Activated CD8-positive, alpha-beta memory T cell treated with anti-CD3 and anti-CD28 coated beads, Interleukin-2, amount 10 ng/mL, durations not matched to agents 7 days and 5 days (primary cell): ENCODE data around the gene RMP24.
"Not testable (repeated sequence)": the region's sequence is repeated elsewhere in the genome, so short reads cannot be mapped to it uniquely, and the experiment has no call there.

Experiments used
- ATAC-seq: fragments of 150-1000 bp; cut with Tn5 transposase; one replicate; pipeline ENCODE4 v1.10.0; 2021; ENCODE audit warnings: moderate library complexity
- CTCF ChIA-PET: fragments of 350-600 bp; sonication (Branson Sonifier 250); formaldehyde crosslinking; loops from one replicate; lab custom pipeline; 2021; ENCODE audit warnings: antibody characterized with exemption; lab: Charles Lee
- DNase-seq: peaks from one replicate; pipeline ENCODE4 v3.0.0-alpha.2; 2020
- H3K27ac Mint-ChIP-seq: one replicate; pipeline ENCODE4 v1.8.0; 2021; ENCODE audit warnings: mild to moderate bottlenecking, mixed read lengths
- H3K27me3 Mint-ChIP-seq: one replicate; pipeline ENCODE4 v1.8.0; 2021; ENCODE audit warnings: mixed read lengths
- H3K36me3 Mint-ChIP-seq: one replicate; pipeline ENCODE4 v1.8.0; 2021; ENCODE audit warnings: mild to moderate bottlenecking, mixed read lengths
- H3K4me1 Mint-ChIP-seq: one replicate; pipeline ENCODE4 v1.8.0; 2021; ENCODE audit warnings: mixed read lengths
- H3K4me3 Mint-ChIP-seq: one replicate; pipeline ENCODE4 v1.8.0; 2021; ENCODE audit warnings: mild to moderate bottlenecking, moderate library complexity, mixed read lengths
- H3K9me3 Mint-ChIP-seq: one replicate; pipeline ENCODE4 v1.8.0; 2022; ENCODE audit warnings: low read depth, mixed read lengths

RMP24 gene

DNA sequence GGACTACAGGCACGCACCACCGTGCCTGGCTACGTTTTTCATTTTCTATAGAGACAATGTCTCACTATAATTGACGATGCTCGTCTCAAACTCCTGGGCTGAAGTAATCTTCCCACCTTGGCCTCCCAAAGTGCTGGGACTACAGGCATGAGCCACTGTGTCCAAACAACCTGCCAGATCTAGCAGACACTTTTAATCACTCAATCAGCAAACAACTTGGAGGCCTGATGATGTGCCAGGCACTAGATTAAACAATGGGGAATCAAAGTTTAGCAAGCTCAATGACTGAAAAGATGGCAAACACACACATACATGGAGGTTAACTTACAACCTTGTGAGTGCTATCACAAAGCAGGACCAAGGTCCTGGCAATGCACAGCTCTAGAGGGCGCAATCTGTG is 29.8 kb upstream of the RMP24 start:
- no peak for ATAC-seq
- Mint-ChIP-seq H3K9me3 (no peaks in the 10 kb centered on the region), H3K27ac (no peak overlapping the region), H3K4me1 (no peaks in the 10 kb centered on the region), H3K36me3 (no peaks in the 10 kb centered on the region), H3K4me3 (no peak overlapping the region), H3K27me3 (peaks cover 2% of the 10 kb centered on the region)
- CTCF ChIA-PET: interaction anchor here (0.6 to 0.7 kb wide), 2 partner anchors 8 to 121 kb away, joined by 3 read pairs; no protein-coding TSS in a partner anchor
- no peak for DNase-seq

DNA sequence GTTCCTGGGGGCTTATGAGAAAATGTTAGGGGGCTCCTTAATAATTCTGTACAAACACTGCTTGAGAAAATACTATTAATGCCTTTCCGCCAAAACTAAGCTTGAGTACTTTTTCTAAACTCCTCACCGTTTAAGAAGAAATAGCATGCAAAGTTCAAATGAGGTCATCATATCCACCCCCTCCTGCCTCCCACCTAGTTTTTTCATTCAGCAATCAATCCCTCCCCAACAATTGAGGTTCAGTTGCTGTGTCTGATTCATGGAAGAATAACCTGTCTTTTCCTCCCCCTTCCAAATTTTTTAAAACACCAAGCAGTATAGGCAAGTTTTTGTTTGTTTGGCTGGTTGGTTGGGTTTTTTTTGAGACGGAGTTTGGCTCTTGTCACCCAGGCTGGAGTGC is 24.4 kb upstream of the RMP24 start:
- Mint-ChIP-seq H3K4me3 (no peak overlapping the region), H3K9me3 (no peaks in the 10 kb centered on the region), H3K27ac (no peak overlapping the region), H3K36me3 (no peaks in the 10 kb centered on the region), H3K27me3 (peaks cover 18% of the 10 kb centered on the region), H3K4me1 (peaks cover 3% of the 10 kb centered on the region)
- CTCF ChIA-PET: interaction anchor here (1.2 to 1.4 kb wide), 2 partner anchors 117 to 191 kb away, joined by 3 to 6 read pairs; no protein-coding TSS in a partner anchor
- ATAC-seq (no peak), DNase-seq (no peak)

DNA sequence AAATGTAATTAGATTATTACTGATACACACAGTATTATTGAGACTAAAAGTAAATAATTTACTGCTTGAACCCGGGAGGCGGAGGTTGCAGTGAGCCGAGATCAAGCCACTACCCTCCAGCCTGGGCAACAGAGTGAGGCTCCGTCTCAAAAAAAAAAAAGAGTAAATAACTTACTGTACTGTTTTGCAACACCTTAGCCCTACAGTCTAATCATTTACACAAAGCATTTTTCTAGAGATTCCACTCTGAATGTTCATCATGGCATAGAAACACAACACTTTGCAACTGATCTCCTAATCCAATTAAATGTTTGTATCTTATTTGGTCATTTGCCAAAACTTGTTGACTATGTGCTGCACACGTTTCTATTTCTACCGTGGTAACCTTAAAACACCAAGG is 23.4 kb upstream of the RMP24 start:
- DNase-seq: no peak
- H3K36me3 Mint-ChIP-seq: no peaks in the 10 kb centered on the region
- H3K27ac Mint-ChIP-seq: no peak overlapping the region
- peaks cover 3% of the 10 kb centered on the region for H3K4me1 Mint-ChIP-seq
- H3K27me3 Mint-ChIP-seq: peaks cover 19% of the 10 kb centered on the region
- CTCF ChIA-PET: interaction anchor here (1.0 to 2.5 kb wide), 2 partner anchors 19 to 23 kb away, joined by 3 to 6 read pairs; partner anchors contain the start of gene RMP24
- H3K9me3 Mint-ChIP-seq: no peaks in the 10 kb centered on the region
- no peak overlapping the region for H3K4me3 Mint-ChIP-seq
- no peak for ATAC-seq

DNA sequence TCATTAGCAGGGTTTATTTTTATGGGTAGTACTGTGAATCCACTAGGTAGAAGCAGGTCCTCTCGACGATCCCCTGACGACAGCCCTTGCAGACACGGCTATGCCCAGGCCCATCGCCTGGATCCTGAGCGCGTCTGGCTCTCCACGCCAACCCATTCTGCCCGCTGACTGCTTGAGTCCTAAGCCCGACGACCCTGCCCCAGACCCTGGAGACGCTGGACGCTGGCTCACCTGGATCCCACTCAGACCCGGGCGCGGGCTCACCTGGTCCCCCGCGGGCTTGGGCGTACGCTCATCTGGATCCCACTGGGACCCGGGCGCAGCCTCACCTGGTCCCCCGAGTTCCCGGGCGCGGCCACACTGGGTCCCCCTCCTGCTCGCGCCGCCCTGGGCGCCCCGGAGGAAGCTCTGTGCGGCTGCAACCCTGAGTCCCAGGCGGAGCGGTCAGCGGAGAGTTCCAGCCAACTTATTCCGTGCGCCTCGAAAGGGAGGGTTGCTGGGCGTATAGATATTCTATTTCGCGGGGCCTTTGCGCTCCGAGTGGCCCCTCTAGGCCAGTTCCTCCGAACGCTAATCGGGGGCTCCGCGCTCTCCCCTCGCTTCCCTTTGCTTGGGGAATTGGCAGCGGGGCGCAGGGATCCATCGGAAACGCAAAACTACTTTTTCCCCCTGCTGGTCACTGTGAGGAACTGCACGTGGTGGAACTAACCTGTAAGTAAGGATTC is 22.4 kb upstream of the RMP24 start:
- no peak overlapping the region for H3K27ac Mint-ChIP-seq

DNA sequence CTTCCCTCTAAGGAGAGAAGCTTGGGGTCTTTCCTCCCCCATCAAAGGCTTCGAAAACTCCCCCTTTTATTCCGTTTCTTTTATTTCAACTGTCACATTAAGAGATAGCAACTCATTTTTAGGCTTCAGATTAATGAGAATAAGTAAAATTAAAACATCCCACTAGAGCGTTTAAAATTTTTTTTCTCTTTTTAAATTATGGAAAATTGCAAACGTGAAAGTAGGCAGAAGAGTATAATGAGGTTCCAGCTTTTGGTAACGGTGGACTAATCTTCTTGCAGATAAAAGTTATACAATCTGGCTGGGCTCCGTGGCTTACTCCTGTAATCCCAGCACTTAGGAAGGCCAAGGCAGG is 21.9 kb upstream of the RMP24 start:
- CTCF ChIA-PET: interaction anchor here (0.6 to 2.5 kb wide), 14 partner anchors 8 to 564 kb away, joined by 3 to 13 read pairs (median 3); partner anchors contain the start of gene RMP24
- ATAC-seq: no peak
- no peak for DNase-seq
- no peak overlapping the region for H3K27ac Mint-ChIP-seq
- H3K4me3 Mint-ChIP-seq: peak overlapping the region; percentile 65
- H3K27me3 Mint-ChIP-seq: peaks cover 20% of the 10 kb centered on the region
- no peaks in the 10 kb centered on the region for H3K9me3 Mint-ChIP-seq
- peaks cover 3% of the 10 kb centered on the region for H3K4me1 Mint-ChIP-seq
- no peaks in the 10 kb centered on the region for H3K36me3 Mint-ChIP-seq

More for the DNA sequence above, 22.4 kb upstream of the RMP24 start:
- DNase-seq (peak; percentile 52), ATAC-seq (peak; percentile 76)
- H3K36me3 Mint-ChIP-seq: no peaks in the 10 kb centered on the region
- H3K27me3 Mint-ChIP-seq: peaks cover 19% of the 10 kb centered on the region
- H3K4me1 Mint-ChIP-seq: peaks cover 3% of the 10 kb centered on the region
- H3K9me3 Mint-ChIP-seq: no peaks in the 10 kb centered on the region
- peak overlapping the region; percentile 65 for H3K4me3 Mint-ChIP-seq
- CTCF ChIA-PET: interaction anchor here (0.6 to 2.5 kb wide), 15 partner anchors 8 to 564 kb away, joined by 3 to 13 read pairs (median 3); partner anchors contain the start of gene RMP24

DNA sequence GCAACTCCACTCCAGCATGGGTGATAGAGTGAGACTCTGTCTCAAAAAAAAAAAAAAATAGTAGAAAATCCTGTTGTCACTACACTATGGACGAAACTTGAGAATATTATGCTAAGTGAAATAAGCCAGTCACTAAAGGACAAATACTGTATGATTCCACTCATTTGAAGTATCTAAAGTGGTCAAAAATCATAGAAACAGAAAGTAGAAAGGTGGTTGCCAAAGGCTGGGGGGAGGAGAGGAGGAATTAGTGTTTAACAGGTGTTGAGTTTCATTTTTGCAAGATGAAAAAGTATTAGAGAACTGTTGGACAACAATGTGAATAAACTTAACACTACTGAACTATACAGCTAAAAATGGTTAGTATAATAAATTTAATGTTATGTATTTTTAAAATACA is 18.8 kb upstream of the RMP24 start:
- no peak overlapping the region for H3K4me3 Mint-ChIP-seq

DNA sequence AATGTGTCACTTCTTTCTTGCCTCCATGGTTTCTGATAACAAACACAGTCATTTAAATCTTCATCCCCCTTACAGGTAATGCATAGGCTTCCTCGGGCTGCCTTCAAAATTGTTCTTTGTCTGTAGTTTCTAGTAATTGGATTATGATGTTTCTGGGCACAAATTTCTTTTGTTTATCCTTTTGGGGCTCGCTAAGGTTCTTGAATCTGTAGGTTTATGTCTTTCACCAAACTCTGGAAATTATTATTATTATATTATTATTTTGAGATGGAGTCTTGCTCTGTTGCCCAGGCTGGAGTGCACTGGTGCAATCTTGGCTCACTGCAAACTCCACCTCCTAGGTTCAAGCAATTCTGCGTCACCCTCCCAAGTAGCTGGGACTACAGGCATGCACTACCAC is 16.3 kb upstream of the RMP24 start:
- no peaks in the 10 kb centered on the region for H3K4me1 Mint-ChIP-seq
- no peak overlapping the region for H3K27ac Mint-ChIP-seq
- no peaks in the 10 kb centered on the region for H3K36me3 Mint-ChIP-seq
- peaks cover 42% of the 10 kb centered on the region for H3K27me3 Mint-ChIP-seq
- H3K4me3 Mint-ChIP-seq: no peak overlapping the region
- ATAC-seq (no peak), DNase-seq (no peak)
- no peaks in the 10 kb centered on the region for H3K9me3 Mint-ChIP-seq
- CTCF ChIA-PET: no interaction called here

More for the DNA sequence above, 18.8 kb upstream of the RMP24 start:
- no peaks in the 10 kb centered on the region for H3K9me3 Mint-ChIP-seq
- H3K4me1 Mint-ChIP-seq: peaks cover 3% of the 10 kb centered on the region
- no peak overlapping the region for H3K27ac Mint-ChIP-seq
- CTCF ChIA-PET: no interaction called here
- DNase-seq: no peak
- ATAC-seq: no peak
- H3K27me3 Mint-ChIP-seq: peaks cover 42% of the 10 kb centered on the region
- H3K36me3 Mint-ChIP-seq: no peaks in the 10 kb centered on the region

DNA sequence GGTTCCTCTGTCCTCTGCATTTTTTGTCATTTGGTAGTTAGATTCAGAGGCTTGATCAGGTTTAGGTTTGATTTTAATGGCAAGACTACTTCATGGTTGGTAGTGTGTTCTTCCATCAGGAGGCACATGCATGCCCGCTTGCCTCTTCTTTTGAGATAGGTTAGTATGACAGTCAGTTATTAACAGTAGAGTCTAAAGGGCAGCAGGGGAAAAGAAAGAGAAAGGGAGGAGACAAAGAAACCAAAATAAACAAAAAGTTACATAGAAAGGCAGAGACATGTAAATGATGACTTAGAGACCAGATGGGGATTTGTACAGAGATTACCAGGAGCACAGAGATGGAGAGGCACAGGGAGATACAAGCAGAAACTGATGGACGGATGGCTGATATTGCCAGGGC is 10.2 kb upstream of the RMP24 start:
- ATAC-seq: no peak
- Mint-ChIP-seq H3K9me3 (no peaks in the 10 kb centered on the region), H3K27ac (no peak overlapping the region), H3K36me3 (peaks cover 1% of the 10 kb centered on the region), H3K4me3 (no peak overlapping the region), H3K4me1 (no peaks in the 10 kb centered on the region), H3K27me3 (peaks cover 26% of the 10 kb centered on the region)
- no peak for DNase-seq
- CTCF ChIA-PET: no interaction called here

DNA sequence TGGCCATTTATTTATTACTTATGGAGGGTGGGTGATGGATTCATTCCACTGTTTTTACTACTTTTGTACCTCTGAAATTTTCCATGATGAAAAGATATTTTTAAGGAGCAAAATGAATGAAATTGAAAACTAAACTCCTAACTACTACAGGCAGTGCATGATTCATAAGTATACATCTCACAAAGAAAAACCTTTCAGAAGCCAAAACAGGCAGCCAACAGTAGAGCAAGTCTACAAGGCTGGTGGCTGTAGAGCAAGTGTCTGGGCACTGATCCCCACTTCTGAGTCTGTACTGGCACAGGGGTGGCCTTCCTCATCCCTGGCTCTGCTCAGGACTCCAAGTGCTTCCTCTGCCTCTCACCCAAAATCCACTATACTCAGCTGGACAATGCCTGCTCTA is 8.2 kb upstream of the RMP24 start:
- DNase-seq (no peak), ATAC-seq (no peak)
- Mint-ChIP-seq H3K27me3 (peaks cover 14% of the 10 kb centered on the region), H3K9me3 (no peaks in the 10 kb centered on the region), H3K4me3 (no peak overlapping the region), H3K36me3 (peaks cover 1% of the 10 kb centered on the region), H3K4me1 (peaks cover 3% of the 10 kb centered on the region), H3K27ac (no peak overlapping the region)
- CTCF ChIA-PET: no interaction called here

DNA sequence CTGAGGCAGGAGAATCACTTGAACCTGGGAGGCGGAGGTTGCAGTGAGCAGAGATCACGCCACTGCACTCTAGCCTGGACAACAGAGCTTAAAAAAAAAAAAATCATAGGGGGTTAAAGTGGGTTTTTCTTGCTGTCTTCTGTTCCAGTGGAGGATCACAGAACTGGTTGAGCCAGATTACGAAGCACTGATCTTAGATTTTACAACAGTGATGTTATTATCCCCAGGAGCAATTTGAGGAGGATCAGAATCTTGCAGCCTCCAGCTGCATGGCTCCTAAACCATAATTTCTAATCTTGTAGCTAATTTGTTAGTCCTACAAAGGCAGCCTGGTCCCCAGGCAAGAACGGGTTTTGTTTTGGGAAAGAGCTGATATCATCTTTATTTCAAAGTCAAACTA is 4.6 kb upstream of the RMP24 start:
- not testable (repeated sequence) for ATAC-seq, H3K4me3 Mint-ChIP-seq, H3K27me3 Mint-ChIP-seq, H3K36me3 Mint-ChIP-seq, H3K27ac Mint-ChIP-seq, DNase-seq, H3K9me3 Mint-ChIP-seq
- peaks cover 18% of the 10 kb centered on the region for H3K4me1 Mint-ChIP-seq
- CTCF ChIA-PET: interaction anchor here (0.6 to 0.9 kb wide), 2 partner anchors 18 to 124 kb away, joined by 3 read pairs; no protein-coding TSS in a partner anchor

DNA sequence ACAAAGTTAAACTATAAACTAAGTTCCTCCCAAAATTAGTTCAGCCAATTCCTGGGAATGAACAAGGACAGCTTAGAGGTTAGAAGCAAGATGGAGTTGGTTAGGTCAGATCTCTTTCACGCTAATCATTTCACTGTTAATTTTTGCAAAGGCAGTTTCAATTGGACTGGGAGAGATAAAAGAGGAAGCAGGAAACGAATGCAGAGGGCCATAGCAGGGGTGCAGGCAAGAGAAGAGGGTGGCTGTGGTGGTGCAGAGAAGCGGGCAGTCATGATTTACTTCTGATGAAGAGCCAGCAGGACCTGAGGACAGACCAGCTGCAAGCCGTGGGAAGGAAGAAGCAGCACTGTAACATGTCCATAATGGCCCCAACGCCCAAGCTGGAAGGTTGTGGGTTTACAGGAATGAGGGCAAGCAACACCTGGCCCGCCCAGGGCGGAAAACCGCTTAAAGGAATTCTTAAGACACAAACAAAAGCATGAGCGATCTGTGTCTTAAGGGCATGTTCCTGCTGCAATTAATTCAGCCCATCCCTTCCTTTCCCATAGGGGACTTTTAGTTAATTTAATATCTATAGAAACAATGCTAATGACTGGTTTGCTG is 4.1 kb upstream of the RMP24 start:
- DNase-seq: no peak
- CTCF ChIA-PET: interaction anchor here (0.6 to 2.5 kb wide), 3 partner anchors 18 to 124 kb away, joined by 3 to 8 read pairs (median 3); no protein-coding TSS in a partner anchor
- ATAC-seq: no peak
- no peaks in the 10 kb centered on the region for H3K27me3 Mint-ChIP-seq
- H3K27ac Mint-ChIP-seq: no peak overlapping the region
- H3K9me3 Mint-ChIP-seq: no peaks in the 10 kb centered on the region
- peaks cover 6% of the 10 kb centered on the region for H3K36me3 Mint-ChIP-seq
- H3K4me1 Mint-ChIP-seq: peaks cover 23% of the 10 kb centered on the region
- no peak overlapping the region for H3K4me3 Mint-ChIP-seq

DNA sequence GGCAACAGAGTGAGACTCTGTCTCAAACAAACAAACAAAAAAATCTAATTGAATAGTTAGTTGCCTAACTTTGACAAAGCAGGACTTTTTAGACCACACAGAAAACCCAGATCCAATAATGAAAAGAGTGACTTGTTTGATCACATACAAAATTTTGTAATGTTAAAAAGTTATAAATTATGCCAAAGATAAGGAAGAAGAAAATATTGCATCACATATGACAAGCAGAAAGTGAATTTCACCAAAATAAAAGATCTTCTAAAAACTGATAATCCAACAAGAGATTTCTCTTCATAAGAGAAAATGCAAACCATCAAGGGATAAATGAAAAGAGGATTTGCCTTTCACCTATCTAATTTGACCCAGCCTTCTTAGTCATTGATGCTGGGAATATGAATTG is 2.8 kb upstream of the RMP24 start:
- H3K36me3 Mint-ChIP-seq: peaks cover 10% of the 10 kb centered on the region
- no peaks in the 10 kb centered on the region for H3K9me3 Mint-ChIP-seq
- CTCF ChIA-PET: interaction anchor here (2.5 kb wide), 1 partner anchor 19 kb away, joined by 8 read pairs; no protein-coding TSS in a partner anchor
- peak overlapping the region; percentile 69 for H3K27ac Mint-ChIP-seq
- H3K27me3 Mint-ChIP-seq: no peaks in the 10 kb centered on the region
- ATAC-seq (no peak), DNase-seq (no peak)
- H3K4me1 Mint-ChIP-seq: peaks cover 34% of the 10 kb centered on the region
- H3K4me3 Mint-ChIP-seq: peak overlapping the region; percentile 87

DNA sequence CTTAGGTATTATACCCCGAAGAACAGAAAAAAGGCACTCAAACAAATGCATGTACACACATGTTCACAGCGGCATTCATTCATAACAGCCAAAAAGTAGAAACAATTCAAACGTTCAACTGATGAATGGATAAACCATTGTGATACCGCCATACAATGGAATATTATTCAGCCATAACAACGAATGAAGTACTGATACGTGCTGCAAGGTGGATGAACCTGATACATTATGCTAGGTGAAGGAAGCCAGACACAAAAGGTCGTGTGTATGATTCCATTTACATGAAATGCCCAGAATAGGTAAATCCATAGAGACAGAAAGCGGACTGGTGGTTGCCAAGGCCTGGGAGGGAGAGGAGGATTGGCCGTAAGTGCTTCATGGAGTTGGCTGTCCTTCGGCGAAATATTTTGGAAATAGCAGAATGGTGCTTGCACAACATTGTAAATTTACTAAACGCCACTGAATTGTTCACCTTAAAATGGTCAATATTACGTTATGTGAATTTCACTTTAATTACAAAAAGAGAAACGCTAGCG is 750 bp upstream of the RMP24 start:
- Mint-ChIP-seq H3K36me3 (peaks cover 22% of the 10 kb centered on the region), H3K27me3 (no peaks in the 10 kb centered on the region), H3K27ac (peak overlapping the region; percentile 96), H3K9me3 (no peaks in the 10 kb centered on the region), H3K4me1 (peaks cover 44% of the 10 kb centered on the region), H3K4me3 (peak overlapping the region; percentile 87)
- ATAC-seq (peak; percentile 8), DNase-seq (no peak)
- CTCF ChIA-PET: interaction anchor here (0.9 to 1.3 kb wide), 3 partner anchors 21 to 945 kb away, joined by 3 to 6 read pairs (median 3); no protein-coding TSS in a partner anchor
